Ectodermal cell (in vitro differentiated cells): ENCODE results near the gene CCR5.
"Not testable (repeated sequence)": the region's sequence is repeated elsewhere in the genome, so short reads cannot be mapped to it uniquely, and the experiment has no call there.

Source experiments
- H3K27ac ChIP-seq: 2 replicates; pipeline ENCODE4 v1.7.0; 2013; ENCODE audit warnings: mild to moderate bottlenecking, low read depth, low read length; ENCODE audit not compliant: insufficient read depth, poor library complexity, severe bottlenecking
- H3K27me3 ChIP-seq: 2 replicates; pipeline ENCODE4 v1.7.0; 2013; ENCODE audit warnings: mild to moderate bottlenecking, low read length; ENCODE audit not compliant: insufficient read depth, control insufficient read depth, poor library complexity, severe bottlenecking
- H3K36me3 ChIP-seq: one replicate; pipeline ENCODE4 v1.7.0; 2013; ENCODE audit warnings: low read length; ENCODE audit not compliant: control insufficient read depth, insufficient read depth
- H3K4me1 ChIP-seq: one replicate; pipeline ENCODE4 v1.7.0; 2013; ENCODE audit warnings: low read length; ENCODE audit not compliant: control insufficient read depth, insufficient read depth
- H3K4me3 ChIP-seq: 2 replicates; pipeline ENCODE4 v1.7.0; 2013; ENCODE audit warnings: low read depth, low read length, control low read depth; ENCODE audit not compliant: insufficient read depth
- H3K9me3 ChIP-seq: 2 replicates; pipeline ENCODE4 v1.7.0; 2013; ENCODE audit warnings: mild to moderate bottlenecking, low read length, moderate library complexity; ENCODE audit not compliant: control insufficient read depth
- WGBS, 2 experiments: methylation state at CpG; one replicate each; pipeline ENCODE4 v1.1.7; 2013; ENCODE audit warnings: missing lambda C conversion rate in 2 of 2; 5-methylcytosine and 5-hydroxymethylcytosine counted together

The CCR5 gene

GRCh38 chr3:46383951-46384330, 13.2 kb downstream of the CCR5 start:
- H3K27me3 ChIP-seq = no peaks in the 10 kb centered on the region
- WGBS, 2 experiments = 93% methylated on average over 5 of the region's 5 CpGs
- no peaks in the 10 kb centered on the region for H3K4me1 ChIP-seq
- H3K9me3 ChIP-seq = no peaks in the 10 kb centered on the region
- no peaks in the 10 kb centered on the region for H3K36me3 ChIP-seq
- H3K4me3 ChIP-seq = no peak overlapping the region
- H3K27ac ChIP-seq = no peak overlapping the region

GRCh38 chr3:46386205-46386604, 15.5 kb downstream of the CCR5 start:
- no peak overlapping the region for H3K4me3 ChIP-seq
- H3K27me3 ChIP-seq = no peaks in the 10 kb centered on the region
- no peak overlapping the region for H3K27ac ChIP-seq
- no peaks in the 10 kb centered on the region for H3K4me1 ChIP-seq
- WGBS, 2 experiments = 89 to 91% methylated on average over 4 of the region's 4 CpGs
- H3K36me3 ChIP-seq = no peaks in the 10 kb centered on the region
- H3K9me3 ChIP-seq = no peaks in the 10 kb centered on the region

GRCh38 chr3:46388847-46389246, 18.1 kb downstream of the CCR5 start:
- H3K27me3 ChIP-seq, H3K9me3 ChIP-seq, H3K27ac ChIP-seq, H3K4me3 ChIP-seq, H3K36me3 ChIP-seq, H3K4me1 ChIP-seq: not testable (repeated sequence)
- WGBS, 2 experiments = 93 to 94% methylated on average over 4 of the region's 4 CpGs

- H3K27ac ChIP-seq = no peak overlapping the region
- 90% methylated on average over 6 of the region's 6 CpGs for WGBS, 2 experiments
- H3K27me3 ChIP-seq = no peaks in the 10 kb centered on the region
Observed at GRCh38 chr3:46389306-46389705, 18.6 kb downstream of the CCR5 start.

GRCh38 chr3:46391526-46391925, 20.8 kb downstream of the CCR5 start:
- not testable (repeated sequence) for H3K36me3 ChIP-seq, H3K9me3 ChIP-seq, H3K27me3 ChIP-seq, H3K4me1 ChIP-seq, H3K4me3 ChIP-seq, H3K27ac ChIP-seq
- 94 to 95% methylated on average over 5 of the region's 5 CpGs for WGBS, 2 experiments

More at GRCh38 chr3:46389306-46389705, 18.6 kb downstream of the CCR5 start:
- Histone ChIP-seq H3K36me3 (no peaks in the 10 kb centered on the region), H3K4me3 (no peak overlapping the region), H3K4me1 (no peaks in the 10 kb centered on the region), H3K9me3 (no peaks in the 10 kb centered on the region)

GRCh38 chr3:46393011-46393410, 22.3 kb downstream of the CCR5 start:
- Histone ChIP-seq H3K36me3 (no peaks in the 10 kb centered on the region), H3K4me3 (no peak overlapping the region), H3K27me3 (no peaks in the 10 kb centered on the region), H3K9me3 (no peaks in the 10 kb centered on the region), H3K27ac (no peak overlapping the region), H3K4me1 (no peaks in the 10 kb centered on the region)
- 88 to 91% methylated on average over 2 of the region's 2 CpGs for WGBS, 2 experiments

- Histone ChIP-seq H3K27me3 (no peaks in the 10 kb centered on the region), H3K4me1 (no peaks in the 10 kb centered on the region), H3K4me3 (no peak overlapping the region), H3K27ac (no peak overlapping the region), H3K9me3 (no peaks in the 10 kb centered on the region), H3K36me3 (no peaks in the 10 kb centered on the region)
- WGBS, 2 experiments = 82 to 83% methylated on average over 8 of the region's 8 CpGs
Observed at GRCh38 chr3:46393554-46394434, 23.0 kb downstream of the CCR5 start.

- H3K36me3 ChIP-seq = no peaks in the 10 kb centered on the region
- H3K4me1 ChIP-seq = no peaks in the 10 kb centered on the region
- H3K9me3 ChIP-seq = no peaks in the 10 kb centered on the region
- 90 to 93% methylated on average over 6 of the region's 6 CpGs for WGBS, 2 experiments
- H3K27ac ChIP-seq = no peak overlapping the region
- no peak overlapping the region for H3K4me3 ChIP-seq
- H3K27me3 ChIP-seq = no peaks in the 10 kb centered on the region
Observed at GRCh38 chr3:46395210-46395661, 24.5 kb downstream of the CCR5 start.

GRCh38 chr3:46395766-46396530, 25.2 kb downstream of the CCR5 start:
- Histone ChIP-seq H3K36me3 (no peaks in the 10 kb centered on the region), H3K4me1 (no peaks in the 10 kb centered on the region), H3K27me3 (no peaks in the 10 kb centered on the region), H3K4me3 (no peak overlapping the region), H3K27ac (no peak overlapping the region), H3K9me3 (no peaks in the 10 kb centered on the region)
- WGBS, 2 experiments = 90 to 92% methylated on average over 5 to 6 of the region's 6 CpGs

- WGBS, 2 experiments = 92 to 94% methylated on average over 7 of the region's 7 CpGs
- Histone ChIP-seq H3K4me3 (no peak overlapping the region), H3K36me3 (no peaks in the 10 kb centered on the region), H3K27me3 (no peaks in the 10 kb centered on the region), H3K27ac (no peak overlapping the region), H3K4me1 (no peaks in the 10 kb centered on the region), H3K9me3 (no peaks in the 10 kb centered on the region)
Observed at GRCh38 chr3:46397111-46397510, 26.4 kb downstream of the CCR5 start.
